KOPT-K1 (cell line): ENCODE results near the gene SYTL4.

ENCODE experiments used
- H3K27ac ChIP-seq: fragments of 200-600 bp; sonication (generic); 2 replicates; pipeline ENCODE4 v1.5.1; 2016; ENCODE audit warnings: antibody characterized with exemption, mild to moderate bottlenecking, low read depth, low read length; ENCODE audit not compliant: poor library complexity, severe bottlenecking
- H3K36me3 ChIP-seq: fragments of 200-600 bp; sonication (generic); 2 replicates; pipeline ENCODE4 v1.5.1; 2017; ENCODE audit warnings: antibody characterized with exemption, mild to moderate bottlenecking, low read length, moderate library complexity; ENCODE audit not compliant: insufficient read depth
- H3K9me3 ChIP-seq: fragments of 200-600 bp; sonication (generic); 2 replicates; pipeline ENCODE4 v1.5.1; 2017; ENCODE audit warnings: antibody characterized with exemption, low read length, mild to moderate bottlenecking; ENCODE audit not compliant: insufficient read depth, poor library complexity, severe bottlenecking

The SYTL4 gene

GRCh38 chrX:100710816-100711215 is 21.1 kb downstream of the SYTL4 start:
- no peaks in the 10 kb centered on the region for H3K9me3 ChIP-seq
- no peak overlapping the region for H3K27ac ChIP-seq
- no peaks in the 10 kb centered on the region for H3K36me3 ChIP-seq

GRCh38 chrX:100704581-100705203 is 27.2 kb downstream of the SYTL4 start:
- no peaks in the 10 kb centered on the region for H3K9me3 ChIP-seq
- H3K36me3 ChIP-seq = no peaks in the 10 kb centered on the region
- H3K27ac ChIP-seq = no peak overlapping the region

- Histone ChIP-seq H3K9me3 (no peaks in the 10 kb centered on the region), H3K27ac (no peak overlapping the region), H3K36me3 (no peaks in the 10 kb centered on the region)
These were observed 31.1 kb downstream of the SYTL4 start for GRCh38 chrX:100700809-100701208.

- H3K36me3 ChIP-seq = no peaks in the 10 kb centered on the region
- no peak overlapping the region for H3K27ac ChIP-seq
- H3K9me3 ChIP-seq = no peaks in the 10 kb centered on the region
These were observed 33.4 kb downstream of the SYTL4 start for GRCh38 chrX:100698551-100698950.

GRCh38 chrX:100696699-100697351 is 35.1 kb downstream of the SYTL4 start:
- no peaks in the 10 kb centered on the region for H3K36me3 ChIP-seq
- no peaks in the 10 kb centered on the region for H3K9me3 ChIP-seq
- no peak overlapping the region for H3K27ac ChIP-seq

- no peaks in the 10 kb centered on the region for H3K36me3 ChIP-seq
- H3K27ac ChIP-seq = no peak overlapping the region
- H3K9me3 ChIP-seq = no peaks in the 10 kb centered on the region
These were observed 35.9 kb downstream of the SYTL4 start for GRCh38 chrX:100695991-100696390.

GRCh38 chrX:100695302-100695701 is 36.6 kb downstream of the SYTL4 start:
- Histone ChIP-seq H3K27ac (no peak overlapping the region), H3K36me3 (no peaks in the 10 kb centered on the region), H3K9me3 (no peaks in the 10 kb centered on the region)

GRCh38 chrX:100687546-100687945 is 44.4 kb downstream of the SYTL4 start:
- H3K9me3 ChIP-seq = no peaks in the 10 kb centered on the region
- H3K36me3 ChIP-seq = no peaks in the 10 kb centered on the region
- no peak overlapping the region for H3K27ac ChIP-seq

GRCh38 chrX:100687128-100687527 is 44.8 kb downstream of the SYTL4 start:
- Histone ChIP-seq H3K9me3 (no peaks in the 10 kb centered on the region), H3K27ac (no peak overlapping the region)

GRCh38 chrX:100685997-100686305 is 46.0 kb downstream of the SYTL4 start:
- Histone ChIP-seq H3K9me3 (no peaks in the 10 kb centered on the region), H3K36me3 (no peaks in the 10 kb centered on the region), H3K27ac (no peak overlapping the region)

More at GRCh38 chrX:100687128-100687527, 44.8 kb downstream of the SYTL4 start:
- no peaks in the 10 kb centered on the region for H3K36me3 ChIP-seq

- Histone ChIP-seq H3K9me3 (no peaks in the 10 kb centered on the region), H3K36me3 (no peaks in the 10 kb centered on the region), H3K27ac (no peak overlapping the region)
These were observed 46.5 kb downstream of the SYTL4 start for GRCh38 chrX:100685284-100685996.

- no peak overlapping the region for H3K27ac ChIP-seq
- no peaks in the 10 kb centered on the region for H3K9me3 ChIP-seq
- H3K36me3 ChIP-seq = no peaks in the 10 kb centered on the region
These were observed 49.0 kb downstream of the SYTL4 start for GRCh38 chrX:100682939-100683338.

GRCh38 chrX:100681599-100681998 is 50.3 kb downstream of the SYTL4 start:
- H3K27ac ChIP-seq = no peak overlapping the region
- no peaks in the 10 kb centered on the region for H3K9me3 ChIP-seq
- no peaks in the 10 kb centered on the region for H3K36me3 ChIP-seq

- Histone ChIP-seq H3K27ac (no peak overlapping the region), H3K9me3 (no peaks in the 10 kb centered on the region), H3K36me3 (no peaks in the 10 kb centered on the region)
These were observed 51.2 kb downstream of the SYTL4 start for GRCh38 chrX:100680756-100681155.

- Histone ChIP-seq H3K36me3 (no peaks in the 10 kb centered on the region), H3K27ac (no peak overlapping the region), H3K9me3 (no peaks in the 10 kb centered on the region)
These were observed 54.2 kb downstream of the SYTL4 start for GRCh38 chrX:100677611-100678181.
